Activated T-cell treated with anti-CD3 and anti-CD28 coated beads, Interleukin-2, amount 50 U/mL, for 72 hours (primary cell): ENCODE measurements around the gene GRB10. TPM values are rescaled to one million over a fixed set of nuclear protein-coding genes. Genes with fewer than 3 reads are reported as not detected.

ENCODE experiments used
- ATAC-seq, 2 donors: fragments of 150-1000 bp; cut with Tn5 transposase; replicated peaks in 1 of 2; 2 replicates each; pipeline ENCODE4 v1.10.0; 2021; ENCODE audit warnings: moderate library complexity in 2 of 2, mild to moderate bottlenecking in 1 of 2
- DNase-seq, 2 donors: peaks; one replicate each; pipeline ENCODE4 v3.0.0; 2021 to 2022; ENCODE audit warnings: mixed read lengths in 1 of 2
- H3K27ac Mint-ChIP-seq: one replicate; pipeline ENCODE4 v1.8.0; 2022; ENCODE audit warnings: mild to moderate bottlenecking, moderate library complexity, mixed read lengths
- H3K27me3 Mint-ChIP-seq: one replicate; pipeline ENCODE4 v1.8.0; 2022; ENCODE audit warnings: low read depth, mixed read lengths
- H3K36me3 Mint-ChIP-seq, 2 donors: one replicate each; pipeline ENCODE4 v1.8.0; 2022; ENCODE audit warnings: mixed read lengths in 2 of 2, mild to moderate bottlenecking in 1 of 2; ENCODE audit not compliant: insufficient read depth in 2 of 2
- H3K4me1 Mint-ChIP-seq: one replicate; pipeline ENCODE4 v1.8.0; 2022; ENCODE audit warnings: low read depth, mixed read lengths
- H3K4me3 Mint-ChIP-seq, 2 donors: one replicate each; pipeline ENCODE4 v1.8.0; 2022; ENCODE audit warnings: mild to moderate bottlenecking in 2 of 2, mixed read lengths in 2 of 2, moderate library complexity in 2 of 2
- H3K9me3 Mint-ChIP-seq, 2 donors: one replicate each; pipeline ENCODE4 v1.8.0; 2022; ENCODE audit warnings: mixed read lengths in 2 of 2
- total RNA-seq, 2 donors: library from RNA; stranded (reverse); gene quantifications; one replicate each; pipeline ENCODE4 v1.2.3, GENCODE V29; 2022

GRB10 gene
- total RNA-seq, 2 donors from 2014 or later = 18.4 to 21.0 TPM

- no peak overlapping the region for H3K4me3 Mint-ChIP-seq
- DNase-seq (no peak), ATAC-seq (no peak)
- H3K36me3 Mint-ChIP-seq = no peaks in the 10 kb centered on the region
- H3K27me3 Mint-ChIP-seq = no peaks in the 10 kb centered on the region
- peaks cover 0 to 2% of the 10 kb centered on the region in 2 donors for H3K9me3 Mint-ChIP-seq
- H3K27ac Mint-ChIP-seq = no peak overlapping the region
- H3K4me1 Mint-ChIP-seq = peaks cover 15% of the 10 kb centered on the region
Observed at GRCh38 chr7:50713123-50713965, 69.4 kb downstream of the GRB10 start.

GRCh38 chr7:50712252-50713122 lies 70.2 kb downstream of the GRB10 start:
- DNase-seq = no peak
- ATAC-seq = no peak
- H3K36me3 Mint-ChIP-seq = no peaks in the 10 kb centered on the region
- no peaks in the 10 kb centered on the region for H3K27me3 Mint-ChIP-seq
- no peak overlapping the region for H3K27ac Mint-ChIP-seq
- peaks cover 0 to 2% of the 10 kb centered on the region in 2 donors for H3K9me3 Mint-ChIP-seq
- H3K4me1 Mint-ChIP-seq = peaks cover 15% of the 10 kb centered on the region
- H3K4me3 Mint-ChIP-seq = no peak overlapping the region

- Mint-ChIP-seq H3K4me1 (peaks cover 15% of the 10 kb centered on the region), H3K4me3 (no peak overlapping the region), H3K9me3 (peaks cover 0 to 2% of the 10 kb centered on the region in 2 donors), H3K36me3 (no peaks in the 10 kb centered on the region), H3K27me3 (no peaks in the 10 kb centered on the region), H3K27ac (no peak overlapping the region)
- no peak for DNase-seq
- ATAC-seq = no peak
Observed at GRCh38 chr7:50711271-50712175, 71.2 kb downstream of the GRB10 start.

GRCh38 chr7:50710441-50711154 lies 72.1 kb downstream of the GRB10 start:
- H3K27me3 Mint-ChIP-seq = no peaks in the 10 kb centered on the region
- no peak for ATAC-seq
- peaks cover 0 to 2% of the 10 kb centered on the region in 2 donors for H3K9me3 Mint-ChIP-seq
- H3K4me3 Mint-ChIP-seq = no peak overlapping the region
- no peak for DNase-seq
- H3K4me1 Mint-ChIP-seq = peaks cover 15% of the 10 kb centered on the region
- no peaks in the 10 kb centered on the region for H3K36me3 Mint-ChIP-seq
- no peak overlapping the region for H3K27ac Mint-ChIP-seq

- Mint-ChIP-seq H3K27ac (no peak overlapping the region), H3K36me3 (no peaks in the 10 kb centered on the region), H3K4me1 (peaks cover 15% of the 10 kb centered on the region), H3K9me3 (peaks cover 0 to 2% of the 10 kb centered on the region in 2 donors), H3K4me3 (no peak overlapping the region), H3K27me3 (no peaks in the 10 kb centered on the region)
- ATAC-seq = no peak
- DNase-seq = no peak
Observed at GRCh38 chr7:50709151-50709550, 73.5 kb downstream of the GRB10 start.

- DNase-seq (no peak), ATAC-seq (no peak)
- Mint-ChIP-seq H3K9me3 (no peaks in the 10 kb centered on the region), H3K4me3 (no peak overlapping the region), H3K27me3 (no peaks in the 10 kb centered on the region), H3K27ac (no peak overlapping the region), H3K4me1 (peaks cover 5% of the 10 kb centered on the region), H3K36me3 (no peaks in the 10 kb centered on the region)
Observed at GRCh38 chr7:50707236-50708006, 75.3 kb downstream of the GRB10 start.

- Mint-ChIP-seq H3K27ac (no peak overlapping the region), H3K4me1 (no peaks in the 10 kb centered on the region), H3K36me3 (no peaks in the 10 kb centered on the region), H3K9me3 (no peaks in the 10 kb centered on the region), H3K27me3 (no peaks in the 10 kb centered on the region), H3K4me3 (no peak overlapping the region)
- ATAC-seq (no peak), DNase-seq (no peak)
Observed at GRCh38 chr7:50706469-50706937, 76.2 kb downstream of the GRB10 start.

- Mint-ChIP-seq H3K4me3 (no peak overlapping the region), H3K27me3 (no peaks in the 10 kb centered on the region), H3K9me3 (no peaks in the 10 kb centered on the region), H3K4me1 (peaks cover 12% of the 10 kb centered on the region), H3K27ac (no peak overlapping the region), H3K36me3 (no peaks in the 10 kb centered on the region)
- DNase-seq (no peak), ATAC-seq (no peak)
Observed at GRCh38 chr7:50704844-50705243, 77.9 kb downstream of the GRB10 start.

- DNase-seq = no peak
- H3K4me3 Mint-ChIP-seq = no peak overlapping the region
- no peak for ATAC-seq
- peaks cover 12% of the 10 kb centered on the region for H3K4me1 Mint-ChIP-seq
- H3K27me3 Mint-ChIP-seq = no peaks in the 10 kb centered on the region
- H3K27ac Mint-ChIP-seq = no peak overlapping the region
- no peaks in the 10 kb centered on the region for H3K36me3 Mint-ChIP-seq
- no peaks in the 10 kb centered on the region for H3K9me3 Mint-ChIP-seq
Observed at GRCh38 chr7:50703654-50704053, 79.0 kb downstream of the GRB10 start.

GRCh38 chr7:50699143-50699542 lies 83.6 kb downstream of the GRB10 start:
- peaks cover 12% of the 10 kb centered on the region for H3K4me1 Mint-ChIP-seq
- H3K36me3 Mint-ChIP-seq = no peaks in the 10 kb centered on the region
- no peak overlapping the region for H3K4me3 Mint-ChIP-seq
- no peak overlapping the region for H3K27ac Mint-ChIP-seq
- ATAC-seq (no peak), DNase-seq (no peak)
- no peaks in the 10 kb centered on the region for H3K9me3 Mint-ChIP-seq
- H3K27me3 Mint-ChIP-seq = no peaks in the 10 kb centered on the region

GRCh38 chr7:50697748-50698147 lies 84.9 kb downstream of the GRB10 start:
- no peak for ATAC-seq
- no peaks in the 10 kb centered on the region for H3K36me3 Mint-ChIP-seq
- H3K27ac Mint-ChIP-seq = no peak overlapping the region
- no peak overlapping the region for H3K4me3 Mint-ChIP-seq
- no peak for DNase-seq
- no peaks in the 10 kb centered on the region for H3K27me3 Mint-ChIP-seq
- no peaks in the 10 kb centered on the region for H3K9me3 Mint-ChIP-seq
- peaks cover 12% of the 10 kb centered on the region for H3K4me1 Mint-ChIP-seq
